ENCODE measurements around the gene FAM83C.

The FAM83C gene

GRCh38 chr20:35302421-35303335 is 10.5 kb upstream of the FAM83C start:
- H3K9me3 ChIP-seq (ENCODE audit: insufficient read depth, low read length), result no peaks in the 10 kb centered on the region
- H3K4me3 ChIP-seq (ENCODE audit: insufficient read length, low read depth), result no peak overlapping the region
- H3K4me1 ChIP-seq (ENCODE audit: insufficient read depth, insufficient read length), result peaks cover 11% of the 10 kb centered on the region
- H3K9ac ChIP-seq (ENCODE audit: insufficient read length, low read depth), result no peak overlapping the region
- H3K36me3 ChIP-seq (ENCODE audit: insufficient read depth, insufficient read length, low read length), result peaks cover 40% of the 10 kb centered on the region
- H3K27me3 ChIP-seq (ENCODE audit: insufficient read depth, insufficient read length), result no peaks in the 10 kb centered on the region
- TF ChIP-seq SUZ12 (IDR thresholded peaks at IDR 0.05; ENCODE audit: extremely low read depth, insufficient read depth, insufficient read length) (no peak), ZNF274 (IDR thresholded peaks at IDR 0.05; ENCODE audit: low read depth, low read length) (no peak), YY1 (IDR thresholded peaks at IDR 0.05; ENCODE audit: insufficient read depth, insufficient read length) (no peak)
- no peak for DNase-seq (ENCODE audit: low read depth, low spot score)

GRCh38 chr20:35301426-35301825 is 9.2 kb upstream of the FAM83C start:
- no peak overlapping the region for H3K9ac ChIP-seq (ENCODE audit: insufficient read length, low read depth)
- H3K36me3 ChIP-seq (ENCODE audit: insufficient read depth, insufficient read length, low read length), result peaks cover 38% of the 10 kb centered on the region
- no peak for TF ChIP-seq ZNF274 (IDR thresholded peaks at IDR 0.05; ENCODE audit: low read depth, low read length)
- TF ChIP-seq YY1 (IDR thresholded peaks at IDR 0.05; ENCODE audit: insufficient read depth, insufficient read length), result no peak
- TF ChIP-seq SUZ12 (IDR thresholded peaks at IDR 0.05; ENCODE audit: extremely low read depth, insufficient read depth, insufficient read length), result no peak
- no peak for DNase-seq (ENCODE audit: low read depth, low spot score)
- H3K27me3 ChIP-seq (ENCODE audit: insufficient read depth, insufficient read length), result no peaks in the 10 kb centered on the region
- H3K4me3 ChIP-seq (ENCODE audit: insufficient read length, low read depth), result no peak overlapping the region
- no peaks in the 10 kb centered on the region for H3K9me3 ChIP-seq (ENCODE audit: insufficient read depth, low read length)
- peaks cover 9% of the 10 kb centered on the region for H3K4me1 ChIP-seq (ENCODE audit: insufficient read depth, insufficient read length)

- DNase-seq (ENCODE audit: low read depth, low spot score), result no peak
- Histone ChIP-seq H3K4me3 (ENCODE audit: insufficient read length, low read depth) (no peak overlapping the region), H3K9ac (ENCODE audit: insufficient read length, low read depth) (no peak overlapping the region), H3K4me1 (ENCODE audit: insufficient read depth, insufficient read length) (peaks cover 7% of the 10 kb centered on the region), H3K27me3 (ENCODE audit: insufficient read depth, insufficient read length) (no peaks in the 10 kb centered on the region), H3K9me3 (ENCODE audit: insufficient read depth, low read length) (no peaks in the 10 kb centered on the region), H3K36me3 (ENCODE audit: insufficient read depth, insufficient read length, low read length) (peaks cover 36% of the 10 kb centered on the region)
- no peak for TF ChIP-seq ZNF274 (IDR thresholded peaks at IDR 0.05; ENCODE audit: low read depth, low read length)
- no peak for TF ChIP-seq SUZ12 (IDR thresholded peaks at IDR 0.05; ENCODE audit: extremely low read depth, insufficient read depth, insufficient read length)
- no peak for TF ChIP-seq YY1 (IDR thresholded peaks at IDR 0.05; ENCODE audit: insufficient read depth, insufficient read length)
These were observed 8.4 kb upstream of the FAM83C start for GRCh38 chr20:35300469-35301262.

GRCh38 chr20:35299780-35300179 is 7.6 kb upstream of the FAM83C start:
- DNase-seq (ENCODE audit: low read depth, low spot score), result no peak
- peaks cover 7% of the 10 kb centered on the region for H3K4me1 ChIP-seq (ENCODE audit: insufficient read depth, insufficient read length)
- peaks cover 31% of the 10 kb centered on the region for H3K36me3 ChIP-seq (ENCODE audit: insufficient read depth, insufficient read length, low read length)
- no peak overlapping the region for H3K4me3 ChIP-seq (ENCODE audit: insufficient read length, low read depth)
- no peaks in the 10 kb centered on the region for H3K27me3 ChIP-seq (ENCODE audit: insufficient read depth, insufficient read length)
- no peak for TF ChIP-seq ZNF274 (IDR thresholded peaks at IDR 0.05; ENCODE audit: low read depth, low read length)
- TF ChIP-seq YY1 (IDR thresholded peaks at IDR 0.05; ENCODE audit: insufficient read depth, insufficient read length), result no peak
- TF ChIP-seq SUZ12 (IDR thresholded peaks at IDR 0.05; ENCODE audit: extremely low read depth, insufficient read depth, insufficient read length), result no peak
- H3K9ac ChIP-seq (ENCODE audit: insufficient read length, low read depth), result no peak overlapping the region
- no peaks in the 10 kb centered on the region for H3K9me3 ChIP-seq (ENCODE audit: insufficient read depth, low read length)

GRCh38 chr20:35298264-35298663 is 6.0 kb upstream of the FAM83C start:
- Histone ChIP-seq H3K27me3 (ENCODE audit: insufficient read depth, insufficient read length) (no peaks in the 10 kb centered on the region), H3K4me1 (ENCODE audit: insufficient read depth, insufficient read length) (peaks cover 6% of the 10 kb centered on the region), H3K9ac (ENCODE audit: insufficient read length, low read depth) (no peak overlapping the region), H3K36me3 (ENCODE audit: insufficient read depth, insufficient read length, low read length) (peaks cover 19% of the 10 kb centered on the region), H3K9me3 (ENCODE audit: insufficient read depth, low read length) (no peaks in the 10 kb centered on the region), H3K4me3 (ENCODE audit: insufficient read length, low read depth) (no peak overlapping the region)
- DNase-seq (ENCODE audit: low read depth, low spot score), result no peak
- no peak for TF ChIP-seq YY1 (IDR thresholded peaks at IDR 0.05; ENCODE audit: insufficient read depth, insufficient read length)
- TF ChIP-seq SUZ12 (IDR thresholded peaks at IDR 0.05; ENCODE audit: extremely low read depth, insufficient read depth, insufficient read length), result no peak
- no peak for TF ChIP-seq ZNF274 (IDR thresholded peaks at IDR 0.05; ENCODE audit: low read depth, low read length)

- no peaks in the 10 kb centered on the region for H3K9me3 ChIP-seq (ENCODE audit: insufficient read depth, low read length)
- H3K36me3 ChIP-seq (ENCODE audit: insufficient read depth, insufficient read length, low read length), result peaks cover 14% of the 10 kb centered on the region
- H3K9ac ChIP-seq (ENCODE audit: insufficient read length, low read depth), result no peak overlapping the region
- no peaks in the 10 kb centered on the region for H3K27me3 ChIP-seq (ENCODE audit: insufficient read depth, insufficient read length)
- DNase-seq (ENCODE audit: low read depth, low spot score), result no peak
- peaks cover 6% of the 10 kb centered on the region for H3K4me1 ChIP-seq (ENCODE audit: insufficient read depth, insufficient read length)
- TF ChIP-seq ZNF274 (IDR thresholded peaks at IDR 0.05; ENCODE audit: low read depth, low read length), result no peak
- no peak for TF ChIP-seq YY1 (IDR thresholded peaks at IDR 0.05; ENCODE audit: insufficient read depth, insufficient read length)
- no peak for TF ChIP-seq SUZ12 (IDR thresholded peaks at IDR 0.05; ENCODE audit: extremely low read depth, insufficient read depth, insufficient read length)
- H3K4me3 ChIP-seq (ENCODE audit: insufficient read length, low read depth), result no peak overlapping the region
These were observed 5.5 kb upstream of the FAM83C start for GRCh38 chr20:35297740-35298139.

- H3K4me1 ChIP-seq (ENCODE audit: insufficient read depth, insufficient read length), result peaks cover 6% of the 10 kb centered on the region
- TF ChIP-seq ZNF274 (IDR thresholded peaks at IDR 0.05; ENCODE audit: low read depth, low read length) (no peak), YY1 (IDR thresholded peaks at IDR 0.05; ENCODE audit: insufficient read depth, insufficient read length) (no peak), SUZ12 (IDR thresholded peaks at IDR 0.05; ENCODE audit: extremely low read depth, insufficient read depth, insufficient read length) (no peak)
- H3K9ac ChIP-seq (ENCODE audit: insufficient read length, low read depth), result no peak overlapping the region
- no peak overlapping the region for H3K4me3 ChIP-seq (ENCODE audit: insufficient read length, low read depth)
- no peaks in the 10 kb centered on the region for H3K27me3 ChIP-seq (ENCODE audit: insufficient read depth, insufficient read length)
- no peak for DNase-seq (ENCODE audit: low read depth, low spot score)
- no peaks in the 10 kb centered on the region for H3K9me3 ChIP-seq (ENCODE audit: insufficient read depth, low read length)
- H3K36me3 ChIP-seq (ENCODE audit: insufficient read depth, insufficient read length, low read length), result peaks cover 9% of the 10 kb centered on the region
These were observed 4.9 kb upstream of the FAM83C start for GRCh38 chr20:35297155-35297554.

Data from NT2/D1 (cell line).